Measurements from ENCODE around the gene PAX9. TPM values are rescaled to one million over a fixed set of nuclear protein-coding genes. Genes with fewer than 3 reads are reported as not detected.

Gene PAX9
- total and polyA plus RNA-seq, 2 of the 13 experiments (the other 11 are each of a cell fraction or from before 2014, with no cell fraction given): 0.03 TPM; not detected in 1

GRCh38 chr14:36625436-36625835, 36.2 kb upstream of the PAX9 start (continued):
- no peak for TF ChIP-seq CTCF (CRISPR knock-in tag; IDR thresholded peaks at IDR 0.05)
- TF ChIP-seq ZNF430 (CRISPR knock-in tag; IDR thresholded peaks at IDR 0.05): peak; percentile 54; the same call in 1 of the 2 replicates
- no peak for TF ChIP-seq DNMT1 (CRISPR knock-in tag; IDR thresholded peaks at IDR 0.05)
- 0 out of 2 replicates have a peak, but pooled peaks have one; percentile 39 for TF ChIP-seq ZNF501 (CRISPR knock-in tag; IDR thresholded peaks at IDR 0.05)
- TF ChIP-seq YEATS4 (CRISPR knock-in tag; IDR thresholded peaks at IDR 0.05; ENCODE audit: borderline replicate concordance): no peak
- TF ChIP-seq HNRNPH1 (optimal IDR thresholded peaks at IDR 0.05; ENCODE audit: low read depth, low read length): no peak
- 0 out of 2 replicates have a peak, but pooled peaks have one; percentile 24 for TF ChIP-seq ZNF605 (CRISPR knock-in tag; IDR thresholded peaks at IDR 0.05)
- TF ChIP-seq ZNF124 (CRISPR knock-in tag; IDR thresholded peaks at IDR 0.05): 0 out of 2 replicates have a peak, but pooled peaks have one; percentile 0
- no peak for TF ChIP-seq ZNF232 (CRISPR knock-in tag; IDR thresholded peaks at IDR 0.05; ENCODE audit: borderline replicate concordance)
- no peak for TF ChIP-seq TCF7 (IDR thresholded peaks at IDR 0.05; ENCODE audit: low read depth)
- TF ChIP-seq CHD2 (IDR thresholded peaks at IDR 0.05; ENCODE audit: low read depth, low read length): no peak
- TF ChIP-seq HNRNPK (IDR thresholded peaks at IDR 0.05; ENCODE audit: low read depth, low read length, poor library complexity, severe bottlenecking): no peak
- TF ChIP-seq ZSCAN31 (CRISPR knock-in tag; IDR thresholded peaks at IDR 0.05; ENCODE audit: low read depth): no peak
- TF ChIP-seq DRAP1 (CRISPR knock-in tag; IDR thresholded peaks at IDR 0.05): no peak
- no peak for TF ChIP-seq ZNF839 (CRISPR knock-in tag; IDR thresholded peaks at IDR 0.05; ENCODE audit: borderline replicate concordance)
- no peak for TF ChIP-seq HINFP (CRISPR knock-in tag; IDR thresholded peaks at IDR 0.05; ENCODE audit: low read depth)
- TF ChIP-seq CBFB (CRISPR knock-in tag; IDR thresholded peaks at IDR 0.05): no peak
- no peak for TF ChIP-seq LBX2 (CRISPR knock-in tag; IDR thresholded peaks at IDR 0.05; ENCODE audit: borderline replicate concordance)
- TF ChIP-seq FOXO4 (CRISPR knock-in tag; conservative IDR thresholded peaks at IDR 0.05): no peak
- 0 out of 2 replicates have a peak, but pooled peaks have one; percentile 22 for TF ChIP-seq BATF2 (CRISPR knock-in tag; IDR thresholded peaks at IDR 0.05)
- TF ChIP-seq MAX (IDR thresholded peaks at IDR 0.05): no peak
- no peak for TF ChIP-seq KMT2B (CRISPR knock-in tag; IDR thresholded peaks at IDR 0.05)
- TF ChIP-seq ZSCAN22 (CRISPR knock-in tag; IDR thresholded peaks at IDR 0.05): no peak

Measured in HepG2 (cell line).